Testis (tissue), 3 donors: ENCODE data around the gene MLXIP. TPM values are rescaled to one million over a fixed set of nuclear protein-coding genes. Genes with fewer than 3 reads are reported as not detected.
"Not testable (repeated sequence)": the region's sequence is repeated elsewhere in the genome, so short reads cannot be mapped to it uniquely, and the experiment has no call there.

ENCODE experiments used
- DNase-seq: peaks from one replicate; pipeline ENCODE4 v3.0.0-alpha.2; 2019
- H3K27ac ChIP-seq, 2 donors: fragments of 200-600 bp; sonication (generic); one replicate each; pipeline ENCODE4 v1.5.1; 2019
- H3K27me3 ChIP-seq: fragments of 200-600 bp; sonication (generic); one replicate; pipeline ENCODE4 v1.5.1; 2019
- H3K36me3 ChIP-seq: fragments of 200-600 bp; sonication (generic); one replicate; pipeline ENCODE4 v1.5.1; 2017; ENCODE audit warnings: low read depth; ENCODE audit errors: missing control alignments
- H3K4me1 ChIP-seq: fragments of 200-600 bp; sonication (generic); one replicate; pipeline ENCODE4 v1.5.1; 2019
- H3K4me3 ChIP-seq, 2 donors: fragments of 200-600 bp; sonication (generic); one replicate each; pipeline ENCODE4 v1.5.1; 2017 to 2019
- H3K9me3 ChIP-seq: fragments of 200-600 bp; sonication (generic); one replicate; pipeline ENCODE4 v1.5.1; 2017
- CTCF ChIP-seq, 3 experiments: fragments of 450-650 bp in 2 of 3; fragments of 200-600 bp in 1 of 3; sonication (generic) in 1 of 3; IDR thresholded peaks; one replicate each; pipeline ENCODE4 v1.5.1; 2016 to 2019; ENCODE audit warnings: antibody characterized with exemption in 3 of 3, mild to moderate bottlenecking in 2 of 3, moderate library complexity in 1 of 3
- POLR2A ChIP-seq: fragments of 450-650 bp; IDR thresholded peaks from one replicate; pipeline ENCODE4 v1.6.1; 2017; ENCODE audit warnings: antibody characterized with exemption, mild to moderate bottlenecking, moderate library complexity
- WGBS, 2 donors: methylation state at CpG; one replicate each; pipeline ENCODE4 v1.1.5; 2018; 5-methylcytosine and 5-hydroxymethylcytosine counted together
- intact Hi-C: fragments of 100-400 bp; cut with DNase I; formaldehyde crosslinking; loops from one replicate; pipeline ENCODE4 v1.15.1; 2023; ENCODE audit warnings: low total_unique reads
- polyA plus RNA-seq: library from polyadenylated mRNA; stranded (reverse); fragments of 350-450 nt; fragmentation: Illumina TruSeq; extraction: RNeasy Lipid Tissue Mini Kit (QIAGEN cat#74804); gene quantifications from one replicate; pipeline ENCODE4 v1.2.3, GENCODE V29; 2014; ENCODE audit warnings: low read depth, low replicate concordance; ENCODE audit not compliant: insufficient read depth
- total RNA-seq, 2 donors: library from RNA; depleted of rRNA; stranded (reverse); fragments of >200 nt; gene quantifications; one replicate each; pipeline ENCODE4 v1.2.3, GENCODE V29; 2016

MLXIP gene
- total and polyA plus RNA-seq, 3 donors from 2014 or later: 39.9 to 67.9 (median 61.2) TPM

GRCh38 chr12:122099280-122099749, 20.8 kb downstream of the MLXIP start:
- Histone ChIP-seq H3K36me3 (no peaks in the 10 kb centered on the region), H3K9me3 (no peaks in the 10 kb centered on the region), H3K4me3 (no peak overlapping the region), H3K27ac (peak overlapping the region; percentile 69 to 72), H3K27me3 (no peaks in the 10 kb centered on the region), H3K4me1 (peaks cover 49% of the 10 kb centered on the region)
- intact Hi-C loops: no loop called here
- WGBS, 2 donors: 90 to 95% methylated on average over 6 of the region's 6 CpGs
- TF ChIP-seq POLR2A (no peak), CTCF (IDR thresholded peaks at IDR 0.05) (no peak)
- DNase-seq: no peak

GRCh38 chr12:122099856-122100255, 21.3 kb downstream of the MLXIP start:
- H3K4me1 ChIP-seq: peaks cover 51% of the 10 kb centered on the region
- H3K4me3 ChIP-seq: no peak overlapping the region
- no peak for TF ChIP-seq POLR2A
- TF ChIP-seq CTCF (IDR thresholded peaks at IDR 0.05): no peak
- DNase-seq: no peak
- H3K36me3 ChIP-seq: no peaks in the 10 kb centered on the region
- peak overlapping the region in 1 of 2 donors; percentile 69 for H3K27ac ChIP-seq
- 58 to 60% methylated on average over 3 of the region's 3 CpGs for WGBS, 2 donors
- H3K27me3 ChIP-seq: no peaks in the 10 kb centered on the region
- no peaks in the 10 kb centered on the region for H3K9me3 ChIP-seq
- intact Hi-C loops: no loop called here

- H3K4me1 ChIP-seq: peaks cover 52% of the 10 kb centered on the region
Measured at GRCh38 chr12:122100568-122100967, 22.0 kb downstream of the MLXIP start.

GRCh38 chr12:122102331-122102730, 23.8 kb downstream of the MLXIP start:
- Histone ChIP-seq H3K4me3 (no peak overlapping the region), H3K27me3 (no peaks in the 10 kb centered on the region), H3K4me1 (peaks cover 53% of the 10 kb centered on the region), H3K36me3 (no peaks in the 10 kb centered on the region), H3K9me3 (no peaks in the 10 kb centered on the region), H3K27ac (no peak overlapping the region)
- 70 to 86% methylated on average over 3 of the region's 3 CpGs for WGBS, 2 donors
- intact Hi-C loops: no loop called here
- TF ChIP-seq POLR2A (no peak), CTCF (IDR thresholded peaks at IDR 0.05) (no peak)
- no peak for DNase-seq

More at GRCh38 chr12:122100568-122100967, 22.0 kb downstream of the MLXIP start:
- 91 to 92% methylated on average over 1 of the region's 1 CpG for WGBS, 2 donors
- Histone ChIP-seq H3K27ac (peak overlapping the region in 1 of 2 donors; percentile 36), H3K9me3 (no peaks in the 10 kb centered on the region), H3K4me3 (no peak overlapping the region), H3K36me3 (no peaks in the 10 kb centered on the region), H3K27me3 (no peaks in the 10 kb centered on the region)
- intact Hi-C loops: no loop called here
- no peak for TF ChIP-seq POLR2A
- TF ChIP-seq CTCF (IDR thresholded peaks at IDR 0.05): no peak
- DNase-seq: no peak

GRCh38 chr12:122104844-122105243, 26.3 kb downstream of the MLXIP start:
- intact Hi-C loops: no loop called here
- Histone ChIP-seq H3K4me3 (no peak overlapping the region), H3K27me3 (no peaks in the 10 kb centered on the region), H3K36me3 (no peaks in the 10 kb centered on the region), H3K4me1 (peaks cover 40% of the 10 kb centered on the region), H3K9me3 (no peaks in the 10 kb centered on the region), H3K27ac (no peak overlapping the region)
- no peak for DNase-seq
- WGBS, 2 donors: 67 to 70% methylated on average over 7 of the region's 7 CpGs
- TF ChIP-seq POLR2A (no peak), CTCF (IDR thresholded peaks at IDR 0.05) (no peak)

- H3K4me3 ChIP-seq, H3K36me3 ChIP-seq, DNase-seq, H3K27ac ChIP-seq, intact Hi-C loops, H3K9me3 ChIP-seq, H3K27me3 ChIP-seq: not testable (repeated sequence)
- WGBS, 2 donors: 77 to 79% methylated on average over 11 of the region's 11 CpGs
- peaks cover 35% of the 10 kb centered on the region for H3K4me1 ChIP-seq
Measured at GRCh38 chr12:122105496-122105895, 26.9 kb downstream of the MLXIP start.
